ENCODE results near the gene OPHN1.

DNA sequence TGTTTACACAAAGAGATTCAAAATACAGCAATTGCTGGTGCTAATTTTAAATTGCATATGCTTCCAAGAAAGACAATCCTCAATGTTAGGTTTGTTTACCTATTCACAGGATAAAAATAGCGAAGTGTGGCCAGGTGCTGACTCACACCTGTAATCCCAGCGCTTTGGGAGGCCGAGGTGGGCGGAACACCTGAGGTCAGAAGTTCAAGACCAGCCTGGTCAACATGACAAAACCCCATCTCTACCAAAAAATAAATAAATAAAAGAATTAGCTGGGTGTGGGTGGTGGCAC lies 77.7 kb downstream of the OPHN1 start:
- no peak for TF ChIP-seq CTCF (IDR thresholded peaks at IDR 0.05)
- TF ChIP-seq POLR2A (IDR thresholded peaks at IDR 0.05): no peak

All from lower leg skin (tissue), 3 donors.